GM18873 (cell line): ENCODE measurements around the gene USP6.
"Not testable (repeated sequence)": the region's sequence is repeated elsewhere in the genome, so short reads cannot be mapped to it uniquely, and the experiment has no call there.

Experiments
- ATAC-seq: cut with Tn5 transposase; IDR thresholded peaks from one replicate; pipeline ENCODE4 v1.9.1; 2021; ENCODE audit warnings: mild to moderate bottlenecking, moderate library complexity, moderate number of reproducible peaks; ENCODE audit not compliant: unreplicated experiment, low FRiP score

Gene USP6

DNA sequence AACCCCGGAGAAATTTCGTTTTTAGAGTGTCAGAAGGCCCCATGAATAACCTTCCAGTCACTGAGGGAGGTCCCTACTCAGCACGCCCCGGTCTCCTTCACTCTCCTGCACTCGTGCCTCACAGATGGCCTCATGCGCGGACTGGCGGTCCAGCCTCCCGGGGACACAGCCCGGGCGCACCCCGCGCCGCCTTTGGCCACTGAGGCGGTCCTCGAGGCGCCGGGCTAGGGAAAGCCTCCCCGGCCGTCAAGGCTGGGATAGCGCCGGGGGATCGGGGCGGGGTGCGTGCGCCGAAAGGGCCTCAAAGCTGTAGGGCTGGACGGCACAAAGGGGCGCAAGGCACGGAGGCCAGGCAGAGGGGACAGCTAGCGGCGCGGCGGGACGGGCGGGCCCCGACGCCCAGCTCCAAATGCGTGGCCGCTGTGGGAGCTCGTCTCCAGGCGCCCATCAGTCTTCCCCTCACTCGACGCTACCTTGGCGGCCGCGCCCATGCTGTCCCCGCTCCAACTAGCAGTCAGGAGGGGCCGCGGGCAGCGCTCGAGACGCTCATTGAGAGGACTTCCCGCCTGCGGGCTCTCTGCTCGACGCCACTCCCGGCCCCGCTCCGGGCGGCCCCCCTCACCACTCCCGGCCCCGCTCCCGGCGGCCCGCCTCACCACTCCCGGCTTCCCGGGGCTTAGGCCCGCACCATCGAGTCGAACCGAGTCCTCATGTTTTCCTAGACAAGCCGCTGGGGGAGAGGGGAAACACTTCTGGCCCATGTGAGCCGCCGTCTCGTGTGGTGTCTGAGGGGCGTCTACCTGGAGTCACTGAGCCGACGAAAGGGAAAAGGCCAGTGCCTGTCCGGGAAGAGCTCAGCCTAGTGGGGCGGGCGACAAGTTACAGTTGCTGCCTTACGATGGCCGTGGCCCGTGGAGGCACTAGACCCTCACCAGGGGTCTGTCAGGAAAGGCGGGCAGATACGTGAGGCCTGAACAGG, at the start of gene USP6:
Gene USP6 (plus strand): TSS at position 360 of the 979 bp plus-strand sequence. CDS start 14,336 bp downstream, outside the sequence.
- ATAC-seq = no peak

DNA sequence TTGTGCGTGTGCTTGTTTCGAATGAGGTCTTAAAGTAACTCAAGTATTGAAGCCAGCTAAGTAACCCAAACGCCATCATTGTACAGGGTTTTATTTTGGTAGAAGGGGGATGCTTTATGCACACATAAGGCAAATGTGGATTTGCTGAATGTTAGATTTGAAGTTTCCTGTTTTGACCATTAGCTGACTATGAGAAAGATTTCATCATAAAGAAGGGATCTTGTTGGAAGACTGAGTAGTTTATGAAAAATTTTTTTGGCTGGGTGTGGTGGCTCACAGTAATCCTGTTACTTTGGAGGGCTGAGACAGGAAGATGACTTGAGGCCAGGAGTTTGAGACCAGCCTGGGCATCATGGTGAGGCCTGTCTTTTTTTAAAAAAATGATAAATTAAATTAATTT, 47.6 kb upstream of the USP6 start:
- ATAC-seq = no peak

DNA sequence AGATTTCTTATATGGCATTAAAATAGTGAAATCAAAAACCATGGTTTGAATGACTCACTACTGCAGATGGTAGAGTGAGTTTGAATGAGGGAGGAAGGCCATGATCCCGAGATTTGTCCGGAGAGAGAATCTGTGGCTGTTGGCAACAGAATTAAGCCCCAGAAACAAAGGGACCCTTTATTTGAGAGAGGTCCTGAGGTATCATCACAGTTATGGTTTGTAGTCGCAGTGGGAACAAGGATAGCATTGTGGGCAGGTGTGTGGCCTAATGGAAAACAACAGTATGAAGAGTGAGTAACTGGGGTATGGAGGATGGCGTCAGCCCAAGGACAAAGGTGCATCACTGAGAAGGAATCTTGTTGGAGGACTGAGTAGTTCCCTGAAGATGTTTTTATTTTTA, 46.1 kb upstream of the USP6 start:
- ATAC-seq = no peak

DNA sequence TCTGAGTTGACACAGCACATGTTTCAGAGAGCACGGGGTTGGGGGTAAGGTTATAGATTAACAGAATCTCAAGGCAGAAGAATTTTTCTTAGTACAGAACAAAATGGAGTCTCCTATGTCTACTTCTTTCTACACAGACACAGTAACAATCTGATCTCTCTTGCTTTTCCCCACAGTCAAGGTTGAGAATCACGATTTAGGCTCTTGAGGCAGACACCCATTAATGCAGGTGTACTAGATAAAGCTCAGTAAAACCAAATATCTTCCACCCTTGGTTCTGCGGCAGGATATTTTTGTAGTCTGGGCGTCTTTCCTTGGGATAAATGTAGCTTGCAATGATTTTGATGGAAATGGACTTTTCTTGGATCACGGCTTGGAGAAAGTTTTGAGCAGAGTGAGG, 40.4 kb upstream of the USP6 start:
- not testable (repeated sequence) for ATAC-seq

DNA sequence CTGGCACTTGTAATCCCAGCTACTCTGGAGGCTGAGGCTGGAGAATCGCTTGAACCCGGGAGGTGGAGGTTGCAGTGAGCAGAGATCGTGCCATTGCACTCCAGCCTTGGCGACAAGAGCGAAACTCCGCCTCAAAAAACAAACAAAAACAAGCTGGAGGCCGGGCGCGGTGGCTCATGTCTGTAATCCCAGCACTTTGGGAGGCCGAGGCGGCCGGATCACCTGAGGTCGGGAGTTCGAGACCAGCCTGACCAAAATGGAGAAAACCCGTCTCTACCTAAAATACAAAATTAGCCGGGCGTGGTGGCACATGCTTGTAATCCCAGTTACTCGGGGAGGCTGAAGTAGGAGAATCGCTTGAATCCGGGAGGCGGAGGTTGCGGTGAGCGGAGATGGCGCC, 38.6 kb upstream of the USP6 start:
- ATAC-seq = not testable (repeated sequence)

DNA sequence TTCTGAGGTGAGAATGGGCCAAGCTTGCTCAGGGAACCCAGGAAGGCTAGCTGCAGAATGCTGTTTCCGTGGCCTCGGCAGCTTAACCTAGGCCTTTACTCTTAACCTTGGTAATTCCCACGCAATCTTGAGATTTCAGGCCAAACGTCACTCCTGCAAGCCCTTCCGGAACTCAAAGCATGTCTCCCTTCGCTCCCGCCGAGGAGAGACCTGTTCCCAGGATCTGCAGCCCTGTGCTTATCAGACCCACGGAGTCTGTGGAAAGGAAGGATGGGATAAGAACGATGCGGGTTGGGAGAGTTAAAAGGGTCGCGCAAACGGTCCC, 38.1 kb upstream of the USP6 start:
- no peak for ATAC-seq

DNA sequence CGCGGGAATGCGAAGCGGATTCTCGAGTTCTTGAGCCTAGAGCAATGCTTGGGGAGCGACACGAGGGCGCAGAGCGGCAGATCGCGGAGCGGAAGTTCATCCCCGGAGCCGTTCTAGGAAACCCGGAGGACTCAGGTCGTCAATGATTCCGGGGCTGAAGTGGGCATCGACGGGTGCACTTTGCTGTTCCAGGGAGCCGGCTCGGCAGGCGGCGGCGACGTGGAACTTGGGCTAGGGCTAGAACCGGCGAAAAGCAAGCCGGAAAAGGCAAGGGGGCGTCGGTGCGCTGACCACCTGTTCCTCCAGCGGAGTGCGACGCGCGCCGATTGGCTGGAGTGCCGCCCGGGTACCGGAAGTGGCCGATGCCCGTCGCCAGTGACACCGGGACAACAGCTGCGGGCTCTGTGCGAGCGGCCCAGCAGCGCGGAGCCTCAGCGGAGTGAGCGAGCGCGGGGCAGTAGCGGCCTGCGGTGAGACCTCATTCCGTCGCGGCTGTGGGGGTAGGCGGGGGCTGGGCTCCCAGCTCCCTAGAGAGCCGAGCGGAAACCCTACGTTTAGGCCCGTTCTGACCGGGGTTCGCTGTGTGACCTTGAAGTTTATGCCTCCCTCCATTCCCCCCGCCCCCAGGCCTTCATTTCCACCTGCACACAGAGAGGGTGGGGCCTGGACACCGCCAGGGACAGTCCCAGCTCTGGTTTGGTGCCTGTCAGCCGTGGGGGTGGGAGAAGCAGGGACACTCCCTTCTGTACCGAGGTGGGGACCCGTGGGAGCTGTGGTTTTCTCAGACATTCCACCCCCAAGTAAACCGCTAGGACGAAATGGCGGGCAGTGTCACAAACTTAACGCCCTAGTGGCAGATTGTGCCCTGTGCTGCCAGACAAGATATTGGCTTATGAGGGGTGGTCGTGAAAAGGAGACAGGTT, 37.5 kb upstream of the USP6 start, which contains the start of gene ZFP3:
Gene ZFP3 (plus strand): TSS at position 362 of the 923 bp plus-strand sequence. CDS start 13,038 bp downstream, outside the sequence.
- peak; percentile 72 for ATAC-seq

DNA sequence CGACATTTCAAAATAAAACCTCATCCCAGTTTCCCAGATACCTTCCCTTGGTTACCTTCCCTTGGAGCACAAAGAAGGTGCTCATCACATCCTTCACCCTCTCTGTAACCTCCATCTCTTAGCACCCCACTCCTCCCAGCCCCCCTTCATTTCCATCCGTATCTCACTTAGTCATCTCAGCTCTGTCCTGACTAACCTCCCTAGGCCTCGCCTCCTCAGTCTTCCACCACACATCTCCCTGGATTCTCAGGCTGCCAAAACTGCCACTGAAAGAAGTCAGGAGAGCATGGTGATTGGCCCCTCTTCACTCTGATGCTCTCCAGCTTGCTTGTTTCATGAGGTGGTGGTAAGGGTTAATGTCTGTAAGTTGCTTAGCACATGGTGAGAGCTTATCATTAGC, 35.2 kb upstream of the USP6 start:
- no peak for ATAC-seq

DNA sequence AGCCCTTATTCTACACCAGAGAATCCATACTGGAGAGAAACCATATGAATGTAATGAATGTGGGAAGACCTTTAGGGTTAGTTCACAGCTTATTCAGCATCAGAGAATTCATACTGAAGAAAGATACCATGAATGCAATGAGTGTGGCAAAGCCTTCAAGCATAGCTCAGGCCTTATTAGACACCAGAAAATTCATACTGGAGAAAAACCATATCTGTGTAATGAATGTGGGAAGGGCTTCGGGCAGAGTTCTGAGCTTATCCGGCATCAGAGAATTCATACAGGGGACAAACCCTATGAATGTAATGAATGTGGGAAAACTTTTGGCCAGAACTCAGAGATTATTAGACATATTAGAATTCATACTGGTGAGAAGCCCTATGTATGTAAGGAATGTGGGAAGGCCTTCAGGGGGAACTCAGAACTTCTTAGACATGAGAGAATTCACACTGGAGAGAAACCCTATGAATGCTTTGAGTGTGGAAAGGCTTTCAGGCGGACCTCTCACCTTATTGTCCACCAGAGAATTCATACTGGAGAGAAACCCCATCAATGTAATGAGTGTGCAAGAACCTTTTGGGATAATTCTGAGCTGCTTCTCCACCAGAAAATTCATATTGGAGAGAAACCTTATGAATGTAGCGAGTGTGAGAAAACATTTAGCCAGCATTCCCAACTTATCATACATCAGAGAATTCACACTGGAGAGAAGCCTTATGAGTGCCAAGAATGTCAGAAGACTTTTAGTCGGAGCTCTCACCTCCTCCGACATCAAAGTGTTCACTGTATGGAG, 23.4 kb upstream of the USP6 start:
- ATAC-seq = no peak

DNA sequence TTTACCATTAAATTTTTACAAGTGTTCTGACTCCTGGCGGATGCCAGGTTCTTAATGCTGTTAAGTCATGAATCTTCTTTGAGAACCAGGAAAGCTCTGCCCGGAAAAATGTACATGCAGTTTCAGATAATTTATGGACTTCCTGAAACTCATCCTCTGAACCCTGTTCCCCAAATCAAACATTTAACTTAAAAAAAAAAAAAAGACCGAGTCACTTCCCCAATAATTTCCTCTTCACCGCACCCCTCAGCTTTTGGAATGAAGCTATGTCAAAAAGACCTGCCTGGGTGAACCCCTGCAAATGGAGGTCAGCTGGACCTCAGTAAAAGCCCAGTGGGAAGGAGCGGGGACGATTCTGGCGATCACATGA, 19.1 kb upstream of the USP6 start:
- ATAC-seq = no peak

DNA sequence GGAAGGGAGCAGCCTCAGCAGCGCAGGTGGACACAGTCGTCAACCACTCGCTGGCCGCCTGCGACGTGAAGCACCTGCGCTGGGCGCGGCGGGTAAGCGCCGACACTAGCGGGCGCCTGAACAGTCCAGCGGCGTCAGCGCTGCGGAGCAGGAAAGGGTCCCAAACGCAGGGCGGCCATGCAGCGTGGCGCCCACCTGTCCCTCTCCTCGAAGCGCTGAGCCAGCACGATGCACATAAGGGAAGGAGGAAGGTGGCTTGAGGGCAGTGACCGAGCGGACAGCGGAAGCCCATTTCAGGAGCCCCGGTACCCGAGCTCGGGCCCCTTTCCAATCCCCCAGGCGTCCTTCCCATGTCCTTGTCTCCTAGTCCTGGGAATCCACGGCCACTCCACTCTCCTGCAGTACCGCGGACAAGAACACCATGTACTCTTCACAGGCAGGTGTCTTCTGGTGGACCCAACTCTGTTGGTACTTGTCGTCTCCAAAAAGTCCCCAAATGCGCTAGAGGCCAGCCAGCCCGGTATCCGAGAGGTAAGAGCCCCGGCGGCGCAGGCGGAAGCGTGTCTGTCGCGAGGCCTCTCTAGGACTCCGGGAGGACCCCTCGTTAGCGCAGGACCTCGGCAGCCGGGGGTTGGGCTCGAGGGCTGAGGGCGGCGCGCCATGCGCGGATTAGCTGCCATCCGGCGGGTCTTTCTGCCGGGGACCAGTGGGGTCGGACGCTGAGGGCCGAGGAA, 18.6 kb upstream of the USP6 start:
- ATAC-seq = no peak

DNA sequence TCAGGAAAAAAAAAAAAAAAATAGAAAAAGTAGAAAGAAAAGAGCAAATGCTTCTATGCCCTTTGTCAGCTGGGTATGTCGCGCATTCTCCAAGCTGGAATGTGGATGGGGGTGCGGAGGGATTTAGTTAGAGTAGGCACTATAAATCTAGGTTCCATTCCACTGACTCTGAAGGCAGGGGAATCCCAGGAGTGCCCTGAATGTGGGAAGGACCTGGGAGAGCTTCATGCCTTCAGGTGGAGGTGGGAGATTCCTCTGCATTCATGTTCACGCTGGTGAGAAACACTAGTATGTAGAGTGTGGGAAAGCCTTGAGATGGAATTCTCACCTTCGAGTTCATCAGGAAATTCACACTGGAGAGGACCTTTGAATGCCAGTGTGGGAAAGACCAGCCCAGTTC, 16.6 kb upstream of the USP6 start:
- ATAC-seq = no peak

DNA sequence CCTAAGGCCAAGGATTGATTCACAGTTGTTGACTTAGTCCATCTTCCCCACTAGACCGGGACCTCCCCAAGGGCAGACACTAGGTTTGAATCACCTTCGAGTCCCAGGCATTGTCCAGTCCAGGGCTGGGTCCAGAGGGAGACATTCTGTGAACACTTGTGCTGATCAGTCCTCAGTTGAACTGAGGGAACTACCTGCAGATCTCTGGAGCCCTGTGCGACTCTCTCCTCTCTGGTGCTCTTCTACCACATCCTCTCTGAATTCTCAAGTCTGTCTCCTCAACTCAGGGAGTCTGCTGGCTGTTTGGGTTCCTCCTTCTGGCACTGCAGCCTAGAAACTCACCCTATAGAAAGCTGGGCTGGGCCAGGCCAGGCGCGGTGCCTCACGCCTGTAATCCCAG, 15.0 kb upstream of the USP6 start:
- no peak for ATAC-seq

DNA sequence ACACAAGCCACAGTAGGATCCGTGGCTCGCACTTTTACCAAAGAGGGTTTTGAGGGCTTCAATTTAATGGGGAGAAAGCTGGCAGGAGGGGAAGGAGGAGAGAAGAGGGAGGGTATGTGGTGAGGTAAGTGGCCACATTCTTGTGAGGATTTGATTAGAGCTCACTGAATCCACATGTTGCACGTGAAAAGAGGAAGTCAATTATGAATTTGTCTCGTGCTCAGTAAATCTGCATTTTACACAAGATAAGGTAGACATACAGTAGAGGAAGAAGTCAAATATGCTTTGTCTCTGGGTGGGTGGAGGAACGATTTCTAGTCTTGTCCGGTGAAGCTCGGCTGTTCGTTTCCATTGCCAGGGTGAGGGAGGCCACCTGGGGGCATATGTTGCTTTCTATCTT, 5.0 kb upstream of the USP6 start:
- ATAC-seq = no peak

DNA sequence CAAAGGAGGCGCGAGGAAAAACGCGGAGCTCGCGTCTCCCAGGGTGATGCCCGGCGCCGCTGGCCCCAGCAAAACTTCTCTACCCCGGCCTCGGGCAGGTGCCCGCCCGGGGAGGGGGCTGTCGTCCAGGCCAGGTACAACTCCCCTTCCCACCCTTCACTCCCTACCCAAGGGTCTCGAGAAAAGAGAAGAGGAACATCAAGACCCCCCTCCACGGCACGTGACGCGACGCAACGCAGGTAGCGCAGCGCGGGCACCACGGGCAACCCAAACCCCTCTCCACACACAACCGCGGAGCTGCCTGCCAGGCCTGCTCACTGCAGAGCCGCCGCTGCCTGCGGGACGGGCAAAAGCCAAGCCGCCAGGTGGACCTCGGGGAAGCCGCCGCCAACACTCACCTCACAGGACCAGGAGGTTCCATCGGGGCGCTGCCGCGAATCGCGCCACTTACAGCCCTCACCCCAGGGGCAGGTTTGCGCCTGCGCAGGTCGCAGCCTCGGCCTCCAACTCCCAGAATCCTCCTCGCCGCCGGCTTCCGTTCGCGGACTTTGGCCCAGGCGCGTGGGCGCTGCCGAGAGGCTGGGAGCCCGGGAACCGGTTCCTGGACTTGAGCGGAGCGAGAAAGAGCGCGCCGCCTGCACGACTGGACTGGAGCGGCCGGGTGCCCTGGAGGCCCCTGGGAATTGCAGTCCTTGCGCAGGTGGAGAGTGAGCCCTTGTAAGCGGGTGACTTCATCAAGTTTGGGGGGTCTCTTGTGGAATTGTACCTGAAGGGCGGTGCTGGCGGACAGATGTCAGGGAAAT, 4.2 kb upstream of the USP6 start, which contains the start of gene ZNF232:
Gene ZNF232 (minus strand): TSS at position 477 of the 803 bp plus-strand sequence. CDS start 56 bp downstream, at position 421.
- ATAC-seq = peak; percentile 84

DNA sequence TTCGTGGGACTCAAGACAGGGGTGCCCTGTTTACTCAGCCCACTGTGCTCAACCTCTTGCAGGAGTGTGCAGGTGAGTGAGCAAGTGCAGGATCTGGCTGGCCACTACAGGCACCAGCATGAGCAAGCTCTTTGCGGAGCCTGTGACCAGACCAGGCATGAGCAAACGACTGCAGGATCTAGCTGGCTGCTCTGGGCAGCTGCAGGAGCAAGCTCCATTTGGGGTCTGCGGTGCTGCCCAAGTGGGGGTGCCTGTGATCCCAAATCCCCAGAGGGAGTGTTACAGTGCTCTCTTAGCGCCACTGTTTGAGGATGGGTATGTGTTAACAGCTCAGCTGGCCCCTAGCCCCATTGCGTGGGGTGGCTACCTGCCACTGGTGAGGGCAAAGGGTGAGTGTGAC, 2.4 kb downstream of the USP6 start:
- no peak for ATAC-seq

DNA sequence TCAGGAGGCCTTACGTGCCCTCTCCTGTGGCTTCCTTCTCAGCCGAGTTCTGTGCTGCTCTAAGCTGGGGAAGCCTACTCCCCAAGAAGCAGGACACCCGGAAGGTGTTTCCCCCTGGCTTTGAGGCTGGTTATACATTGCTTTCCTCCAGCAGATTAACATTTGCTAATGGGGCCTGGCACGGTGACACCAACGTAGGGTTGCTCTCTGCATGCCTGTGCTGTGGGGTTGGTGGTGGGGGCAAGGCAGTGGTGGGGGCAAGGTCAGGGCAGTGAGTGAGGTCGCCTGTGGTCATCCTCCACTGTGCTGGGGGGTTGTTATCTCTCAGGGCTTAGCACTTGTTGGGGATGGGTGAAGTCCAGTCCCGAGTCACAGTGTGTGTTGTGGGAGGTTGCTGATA, 4.2 kb downstream of the USP6 start:
- no peak for ATAC-seq

DNA sequence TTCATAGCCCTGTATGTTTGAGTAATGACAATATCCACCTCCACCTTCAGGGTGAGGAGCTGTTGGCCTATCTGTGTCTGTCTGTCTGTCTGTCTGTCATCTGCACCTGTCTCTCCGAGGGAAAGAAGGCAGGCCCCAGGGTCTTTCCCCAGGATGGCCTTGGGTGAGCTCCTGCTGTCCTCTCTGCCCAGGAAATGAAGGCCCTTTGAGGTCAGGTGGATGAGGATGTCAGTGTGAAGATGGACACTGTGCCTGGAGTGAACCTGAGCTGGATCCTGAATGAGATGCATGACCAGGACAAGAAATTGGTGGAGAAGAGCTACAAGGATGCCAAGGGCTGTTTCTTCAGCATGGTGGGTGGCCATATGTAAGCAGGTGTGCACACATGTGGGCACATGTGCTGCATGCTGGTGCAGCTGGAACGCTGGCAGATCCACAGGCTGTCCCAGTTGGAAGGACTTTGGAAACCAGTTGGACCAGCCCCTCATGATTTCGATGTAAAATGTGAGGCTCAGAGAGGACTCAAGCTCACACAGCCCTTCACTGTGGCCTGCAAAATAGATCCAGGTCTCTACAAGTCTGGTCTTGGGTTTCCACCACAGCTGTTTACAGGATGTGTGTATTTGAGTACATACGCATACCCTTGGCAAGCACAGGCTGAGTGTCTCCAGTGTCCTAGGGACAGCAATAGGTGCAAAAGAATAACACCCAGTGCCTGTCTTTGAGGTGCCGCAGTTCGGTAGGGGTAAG, 4.8 kb downstream of the USP6 start:
- not testable (repeated sequence) for ATAC-seq
